Globus pallidus (tissue), 1 donor: ENCODE measurements around the gene ARHGAP15.

Experiments
- DNase-seq: peaks from one replicate; pipeline ENCODE4 v3.0.0-alpha.2; 2015; ENCODE audit warnings: low spot score

ARHGAP15 gene

GRCh38 chr2:143171817-143172216 lies 42.6 kb downstream of the ARHGAP15 start:
- DNase-seq: no peak

- DNase-seq: no peak
Observed at GRCh38 chr2:143175438-143175837, 46.2 kb downstream of the ARHGAP15 start.

GRCh38 chr2:143176606-143177005 lies 47.4 kb downstream of the ARHGAP15 start:
- DNase-seq: no peak

- no peak for DNase-seq
Observed at GRCh38 chr2:143177096-143177786, 48.0 kb downstream of the ARHGAP15 start.

GRCh38 chr2:143181494-143181893 lies 52.3 kb downstream of the ARHGAP15 start:
- no peak for DNase-seq

GRCh38 chr2:143182649-143183048 lies 53.4 kb downstream of the ARHGAP15 start:
- no peak for DNase-seq

GRCh38 chr2:143183804-143184463 lies 54.7 kb downstream of the ARHGAP15 start:
- DNase-seq: no peak

GRCh38 chr2:143186876-143187275 lies 57.7 kb downstream of the ARHGAP15 start:
- no peak for DNase-seq

GRCh38 chr2:143190431-143190830 lies 61.2 kb downstream of the ARHGAP15 start:
- no peak for DNase-seq

GRCh38 chr2:143192106-143192505 lies 62.9 kb downstream of the ARHGAP15 start:
- no peak for DNase-seq

GRCh38 chr2:143192716-143193115 lies 63.5 kb downstream of the ARHGAP15 start:
- DNase-seq: no peak

GRCh38 chr2:143193121-143193520 lies 63.9 kb downstream of the ARHGAP15 start:
- no peak for DNase-seq

- DNase-seq: no peak
Observed at GRCh38 chr2:143195511-143195910, 66.3 kb downstream of the ARHGAP15 start.

- DNase-seq: no peak
Observed at GRCh38 chr2:143204062-143204461, 74.8 kb downstream of the ARHGAP15 start.

GRCh38 chr2:143205106-143205764 lies 76.0 kb downstream of the ARHGAP15 start:
- no peak for DNase-seq

GRCh38 chr2:143209570-143210445 lies 80.6 kb downstream of the ARHGAP15 start:
- no peak for DNase-seq

- DNase-seq: no peak
Observed at GRCh38 chr2:143210446-143210819, 81.2 kb downstream of the ARHGAP15 start.

GRCh38 chr2:143217512-143218115 lies 88.4 kb downstream of the ARHGAP15 start:
- DNase-seq: no peak

- DNase-seq: no peak
Observed at GRCh38 chr2:143218621-143219020, 89.4 kb downstream of the ARHGAP15 start.

- no peak for DNase-seq
Observed at GRCh38 chr2:143219266-143219665, 90.0 kb downstream of the ARHGAP15 start.

- DNase-seq: no peak
Observed at GRCh38 chr2:143223556-143223955, 94.3 kb downstream of the ARHGAP15 start.

- DNase-seq: no peak
Observed at GRCh38 chr2:143225931-143226330, 96.7 kb downstream of the ARHGAP15 start.
